Measurements from ENCODE around the gene SGMS1. TPM values are rescaled to one million over a fixed set of nuclear protein-coding genes. Genes with fewer than 3 reads are reported as not detected.

Gene SGMS1
- total and polyA plus RNA-seq, 10 donors: 5.9 to 84.3 (median 34.6) TPM

GRCh38 chr10:50513956-50514355, 109.8 kb downstream of the SGMS1 start:
- intact Hi-C loops (cut with DNase I; ENCODE audit: low total_unique reads): no loop called here
- no peak for DNase-seq
- WGBS, 5 donors: 77 to 95% (median 78%) methylated on average over 5 of the region's 5 CpGs

GRCh38 chr10:50512743-50513416, 110.9 kb downstream of the SGMS1 start:
- no peaks in the 10 kb centered on the region for H3K27me3 ChIP-seq (replicated peaks in 1 of 7)
- intact Hi-C loops (cut with DNase I; ENCODE audit: low total_unique reads): no loop called here
- 55 to 70% (median 69%) methylated on average over 3 of the region's 3 CpGs for WGBS, 5 donors
- H3K9me3 ChIP-seq: no peaks in the 10 kb centered on the region
- TF ChIP-seq CTCF (IDR thresholded peaks at IDR 0.05 in 8 of 11, conservative IDR thresholded peaks at IDR 0.05 in 3 of 11) (no peak), POLR2A (IDR thresholded peaks at IDR 0.05) (no peak), POLR2AphosphoS5 (IDR thresholded peaks at IDR 0.05) (no peak)
- no peak for DNase-seq
- peak overlapping the region in 5 of 8 donors; percentile 16 to 62 (median 34) for H3K27ac ChIP-seq
- H3K36me3 ChIP-seq: peaks cover 0 to 5% (median 0%) of the 10 kb centered on the region in 6 donors
- H3K4me3 ChIP-seq: peak overlapping the region in 1 of 8 donors; percentile 35
- peaks cover 4 to 36% (median 30%) of the 10 kb centered on the region in 6 donors for H3K4me1 ChIP-seq

More at GRCh38 chr10:50513956-50514355, 109.8 kb downstream of the SGMS1 start:
- Histone ChIP-seq H3K9me3 (no peaks in the 10 kb centered on the region), H3K27ac (no peak overlapping the region), H3K4me3 (no peak overlapping the region), H3K36me3 (peaks cover 0 to 15% (median 0%) of the 10 kb centered on the region in 6 donors), H3K4me1 (peaks cover 4 to 35% (median 26%) of the 10 kb centered on the region in 6 donors), H3K27me3 (replicated peaks in 1 of 7) (no peaks in the 10 kb centered on the region)
- TF ChIP-seq CTCF (IDR thresholded peaks at IDR 0.05 in 8 of 11, conservative IDR thresholded peaks at IDR 0.05 in 3 of 11) (no peak), POLR2A (IDR thresholded peaks at IDR 0.05) (no peak), POLR2AphosphoS5 (IDR thresholded peaks at IDR 0.05) (no peak)

- TF ChIP-seq POLR2A (IDR thresholded peaks at IDR 0.05): no peak
- no peak for TF ChIP-seq POLR2AphosphoS5 (IDR thresholded peaks at IDR 0.05)
- TF ChIP-seq CTCF (IDR thresholded peaks at IDR 0.05 in 8 of 11, conservative IDR thresholded peaks at IDR 0.05 in 3 of 11): no peak
- Histone ChIP-seq H3K4me1 (peaks cover 4 to 43% (median 33%) of the 10 kb centered on the region in 6 donors), H3K9me3 (no peaks in the 10 kb centered on the region), H3K4me3 (no peak overlapping the region), H3K36me3 (peaks cover 0 to 4% (median 0%) of the 10 kb centered on the region in 6 donors), H3K27ac (peak overlapping the region in 1 of 8 donors; percentile 34), H3K27me3 (replicated peaks in 1 of 7) (no peaks in the 10 kb centered on the region)
- WGBS, 5 donors: 71 to 81% (median 74%) methylated on average over 1 of the region's 1 CpG
- intact Hi-C loops (cut with DNase I; ENCODE audit: low total_unique reads): no loop called here
- DNase-seq: no peak
These were observed 111.6 kb downstream of the SGMS1 start for GRCh38 chr10:50512214-50512595.

GRCh38 chr10:50511492-50512213, 112.1 kb downstream of the SGMS1 start:
- Histone ChIP-seq H3K36me3 (peaks cover 0 to 4% (median 0%) of the 10 kb centered on the region in 6 donors), H3K4me1 (peaks cover 4 to 46% (median 34%) of the 10 kb centered on the region in 6 donors), H3K27me3 (replicated peaks in 1 of 7) (no peaks in the 10 kb centered on the region), H3K27ac (no peak overlapping the region), H3K9me3 (no peaks in the 10 kb centered on the region), H3K4me3 (no peak overlapping the region)
- intact Hi-C loops (cut with DNase I; ENCODE audit: low total_unique reads): no loop called here
- 74 to 83% (median 80%) methylated on average over 5 of the region's 5 CpGs for WGBS, 5 donors
- DNase-seq: no peak
- TF ChIP-seq POLR2AphosphoS5 (IDR thresholded peaks at IDR 0.05) (no peak), CTCF (IDR thresholded peaks at IDR 0.05 in 8 of 11, conservative IDR thresholded peaks at IDR 0.05 in 3 of 11) (no peak), POLR2A (IDR thresholded peaks at IDR 0.05) (no peak)
